Measurements from ENCODE around the gene PAQR7. TPM values are rescaled to one million over a fixed set of nuclear protein-coding genes. Genes with fewer than 3 reads are reported as not detected.

The PAQR7 gene
- total RNA-seq, 2 experiments from 2014 or later: 1.1 to 1.5 TPM

DNA sequence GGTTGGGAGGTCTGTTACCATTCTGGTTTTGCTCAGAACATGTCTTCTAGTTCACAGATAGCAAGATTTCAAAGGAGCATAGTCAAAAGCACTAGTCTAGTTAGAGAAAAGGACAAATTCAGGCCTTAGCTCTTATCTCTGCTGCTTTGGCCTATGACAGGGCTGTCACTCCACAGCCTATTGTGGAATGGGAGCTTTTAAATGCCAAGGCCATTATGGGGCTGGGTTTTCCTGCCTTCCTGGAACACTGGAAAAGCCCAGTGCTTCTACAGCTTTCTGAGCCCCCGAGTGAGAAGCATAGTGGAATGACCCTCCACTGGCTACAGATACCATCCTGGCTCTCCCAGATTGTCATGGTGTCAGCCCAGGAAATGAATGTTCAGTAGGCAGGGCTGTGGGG lies 46.5 kb downstream of the PAQR7 start:
- peaks cover 81% of the 10 kb centered on the region for H3K36me3 ChIP-seq (ENCODE audit: insufficient read depth, low read length)
- H3K27me3 ChIP-seq (ENCODE audit: control insufficient read depth in 1 of 2, insufficient read depth in 2 of 2, low read length in 2 of 2): no peaks in the 10 kb centered on the region
- H3K4me3 Mint-ChIP-seq: no peak overlapping the region
- H3K9me3 Mint-ChIP-seq: no peaks in the 10 kb centered on the region
- TF ChIP-seq, protein P1, sequence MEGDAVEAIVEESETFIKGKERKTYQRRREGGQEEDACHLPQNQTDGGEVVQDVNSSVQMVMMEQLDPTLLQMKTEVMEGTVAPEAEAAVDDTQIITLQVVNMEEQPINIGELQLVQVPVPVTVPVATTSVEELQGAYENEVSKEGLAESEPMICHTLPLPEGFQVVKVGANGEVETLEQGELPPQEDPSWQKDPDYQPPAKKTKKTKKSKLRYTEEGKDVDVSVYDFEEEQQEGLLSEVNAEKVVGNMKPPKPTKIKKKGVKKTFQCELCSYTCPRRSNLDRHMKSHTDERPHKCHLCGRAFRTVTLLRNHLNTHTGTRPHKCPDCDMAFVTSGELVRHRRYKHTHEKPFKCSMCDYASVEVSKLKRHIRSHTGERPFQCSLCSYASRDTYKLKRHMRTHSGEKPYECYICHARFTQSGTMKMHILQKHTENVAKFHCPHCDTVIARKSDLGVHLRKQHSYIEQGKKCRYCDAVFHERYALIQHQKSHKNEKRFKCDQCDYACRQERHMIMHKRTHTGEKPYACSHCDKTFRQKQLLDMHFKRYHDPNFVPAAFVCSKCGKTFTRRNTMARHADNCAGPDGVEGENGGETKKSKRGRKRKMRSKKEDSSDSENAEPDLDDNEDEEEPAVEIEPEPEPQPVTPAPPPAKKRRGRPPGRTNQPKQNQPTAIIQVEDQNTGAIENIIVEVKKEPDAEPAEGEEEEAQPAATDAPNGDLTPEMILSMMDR (IDR thresholded peaks at IDR 0.05): no peak
- peaks cover 82% of the 10 kb centered on the region for H3K36me3 Mint-ChIP-seq (ENCODE audit: low read depth)
- H3K4me1 Mint-ChIP-seq (ENCODE audit: low read depth): peaks cover 27% of the 10 kb centered on the region
- ChIA-PET CTCF (no interaction called here), POLR2A (interaction anchor here (0.6 to 4.1 kb wide), 2 partner anchors 9 to 350 kb away, joined by 3 to 43 read pairs; partner anchors contain the start of gene MTFR1L)
- ATAC-seq (ENCODE audit: poor library complexity): no peak
- intact Hi-C loops (cut with DNase I, micrococcal nuclease): no loop called here
- peaks cover 6% of the 10 kb centered on the region for H3K4me1 ChIP-seq (ENCODE audit: insufficient read depth, low read length)
- H3K27ac Mint-ChIP-seq: no peak overlapping the region
- DNase-seq: no peak
- no peak overlapping the region for H3K27ac ChIP-seq (ENCODE audit: low read depth in 1 of 2, low read length in 2 of 2)
- H3K4me3 ChIP-seq (ENCODE audit: low read length): no peak overlapping the region
- no peaks in the 10 kb centered on the region for H3K27me3 Mint-ChIP-seq
- no peaks in the 10 kb centered on the region for H3K9me3 ChIP-seq (ENCODE audit: control insufficient read depth in 1 of 2, insufficient read depth in 1 of 2, low read length in 2 of 2)

DNA sequence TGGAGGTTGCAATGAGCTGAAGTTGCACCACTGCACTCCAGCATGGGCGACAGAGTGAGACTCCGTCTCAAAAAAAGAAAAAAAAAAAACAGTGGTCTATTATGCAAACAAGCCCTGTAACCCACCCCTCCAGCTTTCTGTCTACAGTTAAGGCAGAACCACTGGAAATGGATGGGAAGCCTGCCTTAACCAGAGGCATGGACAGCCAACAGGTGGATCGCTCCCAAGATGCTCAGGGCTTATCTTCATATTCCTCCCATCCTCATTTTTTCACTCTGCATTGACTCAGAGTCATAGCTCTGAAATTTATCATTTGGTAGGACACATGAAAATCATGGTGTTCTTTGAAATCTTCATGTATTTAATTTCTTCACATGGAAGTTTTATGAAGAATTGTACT lies 47.0 kb downstream of the PAQR7 start:
- no peak overlapping the region for H3K27ac ChIP-seq (ENCODE audit: low read depth in 1 of 2, low read length in 2 of 2)
- CTCF ChIA-PET: no interaction called here

DNA sequence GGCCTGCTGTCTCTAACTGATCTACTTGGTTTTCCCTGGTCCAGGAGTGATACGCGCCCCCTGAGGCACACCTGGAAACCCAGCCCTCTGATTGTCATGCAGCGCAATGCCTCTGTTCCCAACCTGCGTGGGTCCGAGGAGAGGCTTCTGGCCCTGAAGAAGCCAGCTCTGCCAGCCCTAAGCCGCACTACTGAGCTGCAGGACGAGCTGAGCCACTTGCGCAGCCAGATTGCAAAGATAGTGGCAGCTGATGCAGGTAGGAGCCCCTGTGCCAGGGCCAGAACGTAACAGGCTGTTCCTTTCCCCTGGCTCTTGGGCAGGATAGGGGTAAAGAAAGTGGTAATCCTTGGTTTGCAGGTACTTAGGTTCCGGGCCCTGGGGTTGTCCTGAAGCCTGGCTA lies 48.9 kb downstream of the PAQR7 start:
- intact Hi-C loops (cut with DNase I, micrococcal nuclease): no loop called here
- ATAC-seq (ENCODE audit: poor library complexity): no peak
- H3K36me3 ChIP-seq (ENCODE audit: insufficient read depth, low read length): peaks cover 57% of the 10 kb centered on the region

More for the DNA sequence above, 47.0 kb downstream of the PAQR7 start:
- no peak overlapping the region for H3K4me3 Mint-ChIP-seq
- no peaks in the 10 kb centered on the region for H3K27me3 Mint-ChIP-seq
- H3K4me3 ChIP-seq (ENCODE audit: low read length): no peak overlapping the region
- TF ChIP-seq, protein P1 (IDR thresholded peaks at IDR 0.05): no peak
- H3K27me3 ChIP-seq (ENCODE audit: control insufficient read depth in 1 of 2, insufficient read depth in 2 of 2, low read length in 2 of 2): no peaks in the 10 kb centered on the region
- DNase-seq: no peak
- H3K36me3 Mint-ChIP-seq (ENCODE audit: low read depth): peaks cover 79% of the 10 kb centered on the region
- intact Hi-C loops (cut with DNase I, micrococcal nuclease): no loop called here
- POLR2A ChIA-PET: interaction anchor here (4.1 kb wide), 1 partner anchor 8 kb away, joined by 43 read pairs; the partner anchor contains the start of gene MTFR1L
- H3K27ac Mint-ChIP-seq: no peak overlapping the region
- no peaks in the 10 kb centered on the region for H3K9me3 ChIP-seq (ENCODE audit: control insufficient read depth in 1 of 2, insufficient read depth in 1 of 2, low read length in 2 of 2)
- peaks cover 75% of the 10 kb centered on the region for H3K36me3 ChIP-seq (ENCODE audit: insufficient read depth, low read length)
- ATAC-seq (ENCODE audit: poor library complexity): no peak
- H3K4me1 ChIP-seq (ENCODE audit: insufficient read depth, low read length): peaks cover 6% of the 10 kb centered on the region
- H3K9me3 Mint-ChIP-seq: no peaks in the 10 kb centered on the region
- peaks cover 27% of the 10 kb centered on the region for H3K4me1 Mint-ChIP-seq (ENCODE audit: low read depth)

More for the DNA sequence above, 48.9 kb downstream of the PAQR7 start:
- Histone ChIP-seq H3K4me1 (ENCODE audit: insufficient read depth, low read length) (peaks cover 8% of the 10 kb centered on the region), H3K4me3 (ENCODE audit: low read length) (no peak overlapping the region), H3K27ac (ENCODE audit: low read depth in 1 of 2, low read length in 2 of 2) (no peak overlapping the region), H3K27me3 (ENCODE audit: control insufficient read depth in 1 of 2, insufficient read depth in 2 of 2, low read length in 2 of 2) (no peaks in the 10 kb centered on the region), H3K9me3 (ENCODE audit: control insufficient read depth in 1 of 2, insufficient read depth in 1 of 2, low read length in 2 of 2) (no peaks in the 10 kb centered on the region)
- H3K36me3 Mint-ChIP-seq (ENCODE audit: low read depth): peaks cover 68% of the 10 kb centered on the region
- H3K4me3 Mint-ChIP-seq: no peak overlapping the region
- POLR2A ChIA-PET: no interaction called here
- TF ChIP-seq, protein P1 (IDR thresholded peaks at IDR 0.05): no peak
- H3K9me3 Mint-ChIP-seq: no peaks in the 10 kb centered on the region
- peaks cover 25% of the 10 kb centered on the region for H3K4me1 Mint-ChIP-seq (ENCODE audit: low read depth)
- no peaks in the 10 kb centered on the region for H3K27me3 Mint-ChIP-seq
- CTCF ChIA-PET: no interaction called here
- no peak for DNase-seq
- H3K27ac Mint-ChIP-seq: no peak overlapping the region

All from CD4-positive, alpha-beta T cell (primary cell).